ACHN (cell line): ENCODE data around the gene PCDHA9.
A peak's percentile ranks its signal among the peaks of the same experiment; 100 is the strongest.
"Not testable (repeated sequence)": the region's sequence is repeated elsewhere in the genome, so short reads cannot be mapped to it uniquely, and the experiment has no call there.

Experiments used
- DNase-seq: peaks from one replicate; pipeline ENCODE4 v3.0.0-alpha.2; 2015
- in situ Hi-C: cut with HindIII; loops from 2 replicates; pipeline ENCODE4 v1.10.0; 2017; ENCODE audit warnings: low sequenced_read_pairs, low pct_ligation_motif_present, low pct_unique_long_range_greater_than_20kb

Gene PCDHA9

DNA sequence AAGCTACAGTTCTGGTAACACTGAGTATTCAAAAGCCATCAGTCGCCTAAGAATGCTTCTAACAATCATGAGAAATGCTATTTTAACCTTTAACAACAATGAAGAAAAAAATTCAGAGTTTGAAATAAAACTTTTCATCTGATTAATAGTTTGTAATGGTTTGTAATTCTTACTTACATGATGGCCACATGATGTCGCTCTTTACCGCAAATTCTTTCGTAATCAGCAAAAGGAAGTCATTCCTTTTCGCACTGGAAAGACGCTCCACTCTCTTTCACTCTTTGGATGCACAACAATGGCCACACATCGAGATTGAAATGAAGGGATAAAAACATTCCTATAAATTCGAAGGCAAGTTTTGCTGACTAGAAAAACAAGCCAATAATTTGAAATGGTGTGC is 14.2 kb upstream of the PCDHA9 start, which contains the start of gene PCDHA7:
TSS of gene PCDHA7 (plus strand) at position 277 of the 400 bp plus-strand sequence. CDS start at position 392, 115 bp downstream.
- peak; percentile 8 for DNase-seq
- in situ Hi-C loops: no loop called here

DNA sequence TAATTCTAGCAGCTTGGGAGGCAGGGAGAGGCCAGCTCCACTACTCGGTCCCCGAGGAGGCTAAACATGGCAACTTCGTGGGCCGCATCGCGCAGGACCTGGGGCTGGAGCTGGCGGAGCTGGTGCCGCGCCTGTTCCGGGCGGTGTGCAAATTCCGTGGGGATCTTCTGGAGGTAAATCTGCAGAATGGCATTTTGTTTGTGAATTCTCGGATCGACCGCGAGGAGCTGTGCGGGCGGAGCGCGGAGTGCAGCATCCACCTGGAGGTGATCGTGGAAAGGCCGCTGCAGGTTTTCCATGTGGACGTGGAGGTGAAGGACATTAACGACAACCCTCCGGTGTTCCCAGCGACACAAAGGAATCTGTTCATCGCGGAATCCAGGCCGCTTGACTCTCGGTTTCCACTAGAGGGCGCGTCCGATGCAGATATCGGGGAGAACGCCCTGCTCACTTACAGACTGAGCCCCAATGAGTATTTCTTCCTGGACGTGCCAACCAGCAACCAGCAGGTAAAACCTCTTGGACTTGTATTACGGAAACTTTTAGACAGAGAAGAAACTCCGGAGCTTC is 13.7 kb upstream of the PCDHA9 start:
- in situ Hi-C loops, DNase-seq: not testable (repeated sequence)

GRCh38 chr5:140835622-140836510 is 12.3 kb upstream of the PCDHA9 start:
- DNase-seq: no peak
- in situ Hi-C loops: no loop called here

DNA sequence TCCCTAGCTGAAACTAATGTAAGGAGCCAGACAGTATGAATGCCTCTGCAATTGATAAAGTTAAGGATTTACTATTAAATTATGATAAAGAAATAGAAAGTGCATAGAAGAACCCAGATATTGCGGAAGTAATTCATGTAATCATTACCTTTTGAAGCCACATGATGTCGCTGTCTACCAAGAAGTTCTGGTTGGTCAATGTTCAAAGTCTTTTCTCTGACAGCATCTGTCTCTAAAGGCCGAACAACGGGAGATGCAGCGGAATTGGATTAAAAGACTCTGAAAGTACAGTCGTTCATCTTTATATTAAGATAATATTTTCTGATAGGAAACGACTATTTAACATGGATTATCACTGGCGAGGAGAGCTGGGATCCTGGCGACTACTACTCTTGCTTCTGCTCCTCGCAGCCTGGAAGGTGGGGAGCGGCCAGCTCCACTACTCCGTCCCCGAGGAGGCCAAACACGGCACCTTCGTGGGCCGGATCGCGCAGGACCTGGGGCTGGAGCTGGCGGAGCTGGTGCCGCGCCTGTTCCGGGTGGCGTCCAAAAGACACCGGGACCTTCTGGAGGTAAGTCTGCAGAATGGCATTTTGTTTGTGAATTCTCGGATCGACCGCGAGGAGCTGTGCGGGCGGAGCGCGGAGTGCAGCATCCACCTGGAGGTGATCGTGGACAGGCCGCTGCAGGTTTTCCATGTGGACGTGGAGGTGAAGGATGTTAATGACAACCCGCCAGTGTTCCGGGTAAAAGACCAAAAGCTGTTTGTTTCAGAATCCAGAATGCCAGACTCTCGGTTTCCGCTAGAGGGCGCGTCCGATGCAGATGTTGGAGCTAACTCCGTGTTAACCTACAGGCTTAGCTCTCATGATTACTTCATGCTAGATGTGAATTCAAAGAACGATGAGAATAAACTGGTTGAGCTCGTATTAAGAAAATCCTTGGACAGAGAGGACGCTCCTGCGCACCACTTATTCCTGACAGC is 6.9 kb upstream of the PCDHA9 start, which contains the start of gene PCDHA8:
TSS of gene PCDHA8 (plus strand) at position 210 of the 985 bp plus-strand sequence. CDS start at position 345, 135 bp downstream.
- no peak for DNase-seq

GRCh38 chr5:140842798-140843733 is 5.1 kb upstream of the PCDHA9 start:
- in situ Hi-C loops: no loop called here
- no peak for DNase-seq

More for the DNA sequence above, 6.9 kb upstream of the PCDHA9 start, which contains the start of gene PCDHA8:
- in situ Hi-C loops: no loop called here

DNA sequence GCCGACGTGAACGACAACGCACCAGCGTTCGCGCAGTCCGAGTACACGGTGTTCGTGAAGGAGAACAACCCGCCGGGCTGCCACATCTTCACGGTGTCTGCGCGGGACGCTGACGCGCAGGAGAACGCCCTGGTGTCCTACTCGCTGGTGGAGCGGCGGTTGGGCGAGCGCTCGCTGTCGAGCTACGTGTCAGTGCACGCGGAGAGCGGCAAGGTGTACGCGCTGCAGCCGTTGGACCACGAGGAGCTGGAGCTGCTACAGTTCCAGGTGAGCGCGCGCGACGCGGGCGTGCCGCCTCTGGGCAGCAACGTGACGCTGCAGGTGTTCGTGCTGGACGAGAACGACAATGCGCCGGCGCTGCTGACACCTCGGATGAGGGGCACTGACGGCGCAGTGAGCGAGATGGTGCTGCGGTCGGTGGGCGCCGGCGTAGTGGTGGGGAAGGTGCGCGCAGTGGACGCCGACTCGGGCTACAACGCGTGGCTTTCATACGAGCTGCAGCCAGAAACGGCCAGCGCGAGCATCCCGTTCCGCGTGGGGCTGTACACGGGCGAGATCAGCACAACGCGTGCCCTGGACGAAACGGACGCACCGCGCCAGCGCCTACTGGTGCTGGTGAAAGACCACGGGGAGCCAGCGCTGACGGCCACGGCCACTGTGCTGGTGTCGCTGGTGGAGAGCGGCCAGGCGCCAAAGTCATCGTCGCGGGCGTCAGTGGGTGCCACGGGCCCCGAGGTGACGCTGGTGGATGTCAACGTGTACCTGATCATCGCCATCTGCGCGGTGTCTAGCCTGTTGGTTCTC is 1.9 kb downstream of the PCDHA9 start:
- DNase-seq, in situ Hi-C loops: not testable (repeated sequence)

DNA sequence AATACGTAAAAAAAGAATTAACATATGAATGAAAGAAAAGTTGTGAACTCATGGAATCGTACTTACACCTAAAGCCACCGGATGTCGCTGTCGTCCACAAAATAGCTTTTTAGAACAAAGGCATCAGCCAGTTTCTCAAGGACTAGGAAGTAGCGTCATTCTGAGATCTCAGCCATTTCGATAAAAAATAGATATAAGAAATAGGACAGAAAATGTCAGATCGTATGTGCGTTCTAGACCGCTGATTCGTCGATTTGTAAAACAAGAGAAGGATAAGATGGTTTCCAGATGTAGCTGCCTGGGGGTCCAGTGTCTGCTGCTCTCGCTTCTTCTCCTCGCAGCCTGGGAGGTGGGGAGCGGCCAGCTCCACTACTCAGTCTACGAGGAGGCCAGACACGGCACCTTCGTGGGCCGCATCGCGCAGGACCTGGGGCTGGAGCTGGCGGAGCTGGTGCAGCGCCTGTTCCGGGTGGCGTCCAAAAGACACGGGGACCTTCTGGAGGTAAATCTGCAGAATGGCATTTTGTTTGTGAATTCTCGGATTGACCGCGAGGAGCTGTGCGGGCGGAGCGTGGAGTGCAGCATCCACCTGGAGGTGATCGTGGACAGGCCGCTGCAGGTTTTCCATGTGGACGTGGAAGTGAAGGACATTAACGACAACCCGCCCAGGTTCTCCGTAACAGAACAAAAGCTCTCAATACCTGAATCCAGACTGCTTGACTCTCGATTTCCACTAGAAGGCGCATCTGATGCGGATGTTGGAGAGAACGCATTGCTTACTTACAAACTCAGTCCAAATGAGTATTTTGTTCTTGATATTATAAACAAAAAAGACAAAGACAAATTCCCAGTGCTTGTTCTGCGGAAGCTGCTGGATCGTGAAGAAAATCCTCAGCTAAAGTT is 7.8 kb downstream of the PCDHA9 start, which contains the start of gene PCDHA10:
TSS of gene PCDHA10 (plus strand) at position 126 of the 903 bp plus-strand sequence. CDS start at position 278, 152 bp downstream.
- DNase-seq: no peak
- in situ Hi-C loops: no loop called here

GRCh38 chr5:140857177-140857986 is 9.2 kb downstream of the PCDHA9 start:
- no peak for DNase-seq
- in situ Hi-C loops: no loop called here

DNA sequence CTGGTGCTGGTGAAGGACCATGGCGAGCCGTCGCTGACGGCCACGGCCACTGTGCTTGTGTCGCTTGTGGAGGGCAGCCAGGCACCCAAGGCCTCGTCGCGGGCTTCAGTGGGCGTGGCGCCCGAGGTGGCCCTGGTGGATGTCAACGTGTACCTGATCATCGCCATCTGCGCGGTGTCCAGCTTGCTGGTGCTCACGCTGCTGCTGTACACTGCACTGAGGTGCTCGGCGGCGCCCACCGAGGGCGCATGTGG is 9.7 kb downstream of the PCDHA9 start:
- in situ Hi-C loops: no loop called here
- no peak for DNase-seq

DNA sequence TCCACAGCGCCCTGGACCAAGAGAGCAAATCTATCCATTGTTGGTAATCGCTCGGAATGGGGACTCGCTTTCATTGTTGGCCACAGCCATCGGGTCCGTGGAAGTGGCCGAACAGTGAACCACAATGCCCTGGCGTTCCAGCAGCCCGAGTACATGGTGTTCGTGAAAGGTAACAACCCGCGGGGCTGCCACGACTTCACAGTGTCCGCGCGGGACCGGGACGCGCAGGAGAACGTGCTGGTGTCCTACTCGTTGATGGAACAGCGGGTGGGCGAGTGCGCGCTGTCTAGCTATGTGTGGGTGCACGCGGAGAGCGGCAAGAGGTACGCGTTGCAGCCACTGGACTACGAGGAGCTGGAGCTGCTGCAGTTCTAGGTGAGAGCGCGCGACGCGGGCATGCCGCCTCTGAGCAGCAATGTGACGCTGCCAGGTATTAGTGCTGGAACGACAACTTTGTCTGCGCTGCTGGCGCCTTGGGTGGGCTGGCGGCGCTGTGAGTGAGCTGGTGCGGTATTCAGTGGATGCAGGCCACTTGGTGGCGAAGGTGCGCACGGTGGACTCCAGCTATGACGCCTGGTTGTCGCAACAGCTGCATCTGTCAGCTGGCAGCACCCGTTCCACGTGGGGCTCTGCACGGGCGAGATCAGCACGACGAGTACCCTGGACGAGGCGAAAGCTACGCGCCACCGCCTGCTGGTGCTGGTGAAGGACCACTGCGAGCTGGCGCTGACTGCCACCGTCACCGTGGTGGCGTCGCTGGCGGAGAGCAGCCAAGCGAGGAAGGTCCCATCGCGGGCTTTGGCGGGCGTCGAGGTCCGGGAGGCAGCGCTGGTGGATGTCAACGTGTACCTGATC is 14.5 kb downstream of the PCDHA9 start:
- DNase-seq: no peak
- in situ Hi-C loops: no loop called here

DNA sequence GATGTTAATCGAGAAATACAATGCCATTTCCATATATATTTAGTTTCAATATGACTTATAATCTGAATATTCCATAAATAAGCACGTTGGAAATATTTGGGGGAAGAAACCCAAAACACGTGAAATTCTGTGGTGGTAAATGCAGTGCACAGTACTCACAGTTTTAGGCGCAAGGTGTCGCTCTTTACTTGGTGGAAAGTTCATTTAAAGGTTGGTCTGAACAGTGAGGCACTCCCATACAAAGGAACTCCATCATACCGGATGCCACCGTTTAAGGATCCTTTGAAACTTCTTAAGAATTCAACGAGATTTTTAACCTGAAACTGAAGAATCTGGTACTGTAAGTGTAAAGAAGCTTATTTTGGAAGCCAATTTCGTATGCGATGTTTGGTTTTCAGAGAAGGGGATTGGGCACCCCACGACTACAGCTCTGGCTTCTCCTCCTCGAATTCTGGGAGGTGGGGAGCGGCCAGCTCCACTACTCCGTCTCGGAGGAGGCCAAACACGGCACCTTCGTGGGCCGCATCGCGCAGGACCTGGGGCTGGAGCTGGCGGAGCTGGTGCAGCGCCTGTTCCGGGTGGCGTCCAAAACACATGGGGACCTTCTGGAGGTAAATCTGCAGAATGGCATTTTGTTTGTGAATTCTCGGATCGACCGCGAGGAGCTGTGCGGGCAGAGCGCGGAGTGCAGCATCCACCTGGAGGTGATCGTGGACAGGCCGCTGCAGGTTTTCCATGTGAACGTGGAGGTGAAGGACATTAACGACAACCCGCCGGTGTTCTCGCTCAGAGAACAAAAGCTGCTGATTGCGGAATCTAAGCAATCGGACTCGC is 20.8 kb downstream of the PCDHA9 start, which contains the start of gene PCDHA11:
TSS of gene PCDHA11 (plus strand) at position 237 of the 834 bp plus-strand sequence. CDS start at position 384, 147 bp downstream.
- peak; percentile 10 for DNase-seq

GRCh38 chr5:140869555-140869886 is 21.3 kb downstream of the PCDHA9 start:
- in situ Hi-C loops: no loop called here
- no peak for DNase-seq

More for the DNA sequence above, 20.8 kb downstream of the PCDHA9 start, which contains the start of gene PCDHA11:
- in situ Hi-C loops: no loop called here
